GM18867 (cell line): ENCODE measurements around the gene POMGNT1.

Experiments used
- ATAC-seq: cut with Tn5 transposase; IDR thresholded peaks from one replicate; pipeline ENCODE4 v1.9.1; 2021; ENCODE audit warnings: mild to moderate bottlenecking, moderate library complexity; ENCODE audit not compliant: unreplicated experiment

The POMGNT1 gene

DNA sequence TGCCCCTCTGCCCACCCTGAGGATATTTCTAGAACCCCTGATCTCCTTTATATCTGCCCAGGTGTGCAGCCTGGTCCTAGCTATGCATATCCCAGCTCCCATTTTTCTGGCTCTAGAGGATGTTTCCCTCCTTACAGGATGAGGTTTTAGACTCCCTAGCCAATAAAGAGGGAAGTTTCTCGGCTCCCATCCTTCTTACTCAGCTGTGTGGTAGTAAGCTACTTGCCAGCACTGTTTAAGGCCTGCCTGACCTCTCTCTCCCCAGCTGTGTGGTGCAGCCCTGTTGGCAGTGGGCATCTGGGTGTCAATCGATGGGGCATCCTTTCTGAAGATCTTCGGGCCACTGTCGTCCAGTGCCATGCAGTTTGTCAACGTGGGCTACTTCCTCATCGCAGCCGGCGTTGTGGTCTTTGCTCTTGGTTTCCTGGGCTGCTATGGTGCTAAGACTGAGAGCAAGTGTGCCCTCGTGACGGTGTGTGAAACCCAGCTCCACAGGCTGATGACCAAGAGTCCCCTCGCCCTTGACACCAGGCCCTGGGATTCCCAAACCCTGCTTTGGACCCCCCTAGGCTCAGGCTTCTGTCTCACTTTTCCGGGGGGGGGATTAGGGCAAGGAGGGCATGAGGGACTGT lies 14.2 kb downstream of the POMGNT1 start:
- peak; percentile 47 for ATAC-seq

DNA sequence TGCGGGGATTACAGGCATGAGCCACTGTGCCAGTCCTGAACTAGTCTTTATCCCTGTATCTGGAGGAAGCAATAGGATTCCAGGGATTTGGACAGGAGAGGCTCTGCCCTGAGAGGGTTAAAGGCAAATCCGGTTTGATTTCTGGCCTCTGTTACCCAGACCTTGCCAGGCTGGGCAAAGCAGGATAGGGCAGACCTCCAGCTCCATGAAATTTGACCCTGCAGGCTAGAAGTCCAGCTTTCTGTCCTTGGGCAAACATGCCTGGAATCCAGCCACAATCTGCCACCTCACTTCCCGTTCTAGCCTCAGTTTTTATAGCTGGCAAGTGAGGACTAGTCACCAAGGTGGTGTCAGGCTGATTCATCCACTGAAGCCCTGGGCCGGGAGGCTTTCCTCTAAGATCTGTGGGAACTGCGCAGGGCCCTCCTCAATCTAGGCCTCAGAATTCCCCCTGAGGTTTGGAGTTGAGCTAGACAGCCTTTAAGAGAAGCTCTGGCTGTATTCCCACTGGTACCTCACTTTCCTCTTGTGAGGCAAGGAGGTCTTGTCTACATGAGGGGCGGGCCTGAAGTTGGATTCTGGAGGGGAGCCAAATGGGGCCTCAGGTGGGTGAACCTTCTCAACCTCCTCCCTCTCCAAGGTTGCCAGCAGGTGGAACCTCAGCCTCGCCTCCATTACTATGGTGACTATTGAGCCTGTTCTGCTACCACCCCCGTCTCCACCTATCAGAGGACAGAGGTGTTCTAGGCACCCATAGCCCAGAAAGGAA lies 15.0 kb downstream of the POMGNT1 start:
- ATAC-seq, result no peak

DNA sequence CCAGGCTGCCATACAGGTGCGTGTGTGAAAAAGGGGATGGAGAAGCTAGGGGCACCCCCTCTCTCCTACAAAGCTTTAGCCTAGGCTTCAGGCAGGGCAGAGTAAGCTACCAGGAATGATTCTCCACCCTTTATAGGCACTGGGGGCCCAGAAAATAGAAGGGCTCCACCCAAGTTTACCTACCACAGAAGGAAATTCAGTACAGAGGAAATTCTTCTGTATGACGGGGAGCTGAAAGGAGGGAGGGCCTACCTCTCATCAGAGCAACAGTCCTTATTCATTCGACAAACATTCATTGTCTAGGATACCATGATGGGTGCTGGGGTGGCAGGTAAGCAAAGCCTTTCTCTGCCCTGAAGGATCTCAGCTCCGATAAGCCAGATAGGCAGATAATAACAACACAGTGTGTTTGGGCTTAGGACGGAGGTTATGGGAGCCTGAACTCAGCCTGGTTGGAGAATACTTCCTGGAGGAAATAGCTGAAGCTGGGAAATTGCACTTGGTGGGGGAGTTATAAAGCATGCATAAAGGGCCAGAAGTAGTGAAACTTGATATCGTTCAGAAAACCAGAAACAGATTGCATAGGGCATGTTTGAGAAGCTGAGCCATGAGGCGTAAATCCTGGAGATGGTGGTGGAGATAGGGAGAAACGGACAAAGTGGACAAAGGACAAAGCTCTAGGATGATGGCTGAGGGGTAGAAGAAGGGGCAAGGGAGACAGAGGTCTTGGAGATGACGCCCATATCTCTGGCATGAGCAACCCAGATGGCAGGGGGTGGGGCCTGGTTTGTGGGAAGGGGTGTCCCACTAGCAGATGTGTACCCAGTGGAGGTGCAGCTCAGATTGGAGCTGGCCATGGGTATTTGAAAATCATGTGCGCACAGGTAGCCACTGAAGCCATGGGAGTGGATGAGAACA lies 16.6 kb downstream of the POMGNT1 start:
- no peak for ATAC-seq

DNA sequence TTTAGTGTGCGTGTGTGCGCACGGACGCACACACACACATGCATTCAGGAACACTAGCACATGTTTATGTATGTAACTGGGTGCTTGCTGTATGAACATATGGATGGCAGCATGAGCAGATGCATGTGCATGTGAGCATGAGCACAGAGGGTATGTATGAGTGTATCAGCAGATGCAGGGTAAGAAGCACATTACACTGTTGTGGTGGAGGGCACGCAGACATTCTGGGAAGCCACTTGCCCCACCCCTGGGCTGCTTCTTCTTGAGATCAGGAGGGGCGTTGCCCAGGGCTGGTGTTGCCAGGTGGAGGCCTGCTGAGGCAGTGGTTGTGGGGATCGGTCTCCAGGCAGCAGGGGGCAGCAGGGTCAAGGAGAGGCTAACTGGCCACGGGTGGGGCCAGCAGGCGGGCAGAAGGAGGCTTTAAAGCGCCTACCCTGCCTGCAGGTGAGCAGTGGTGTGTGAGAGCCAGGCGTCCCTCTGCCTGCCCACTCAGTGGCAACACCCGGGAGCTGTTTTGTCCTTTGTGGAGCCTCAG lies 18.1 kb downstream of the POMGNT1 start:
- ATAC-seq, result no peak

DNA sequence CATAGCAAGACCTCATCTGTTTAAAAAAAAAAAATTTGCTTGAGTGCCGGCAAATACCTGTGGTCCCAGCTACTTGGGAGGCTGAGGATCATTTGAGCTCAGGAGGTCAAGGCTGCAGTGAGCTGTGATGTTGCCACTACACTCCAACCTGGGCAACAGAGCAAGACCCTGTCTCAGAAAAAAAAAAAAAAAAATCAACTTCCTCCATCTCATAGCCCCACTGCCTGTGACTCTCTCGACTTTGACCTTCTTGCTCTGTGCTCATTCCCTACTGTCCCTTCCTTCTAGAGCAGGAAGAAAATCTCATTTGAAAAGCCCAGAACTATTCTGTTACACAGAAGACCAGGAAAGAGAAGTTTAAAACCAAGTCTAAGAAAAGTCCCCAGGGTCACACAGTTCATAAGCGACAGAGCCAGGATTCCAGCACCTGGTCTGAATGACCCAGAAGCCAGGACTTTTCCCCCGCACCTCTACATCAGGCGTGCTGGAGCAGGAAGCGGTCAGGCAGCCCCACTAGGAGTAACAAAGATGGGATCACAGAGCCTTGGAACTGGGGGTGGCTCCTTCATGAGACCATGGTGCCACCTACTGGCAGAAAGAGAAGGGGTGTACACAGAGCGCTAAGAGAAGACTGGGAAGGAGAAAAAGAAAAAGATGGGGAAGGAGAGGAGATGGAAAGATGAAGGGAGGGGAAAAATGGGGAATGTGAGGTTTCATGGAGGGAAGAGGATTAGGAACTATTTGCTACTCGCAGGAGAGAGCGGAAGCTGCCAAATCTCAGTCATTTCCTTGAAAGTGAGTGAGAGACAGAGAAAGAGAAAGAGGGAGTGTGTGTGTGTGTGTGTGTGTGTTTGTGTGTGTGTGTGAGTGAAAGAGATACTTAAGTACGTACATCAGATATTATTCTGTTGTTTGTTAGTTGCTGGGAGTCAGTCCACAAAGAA lies 18.8 kb downstream of the POMGNT1 start:
- peak; percentile 41 for ATAC-seq

DNA sequence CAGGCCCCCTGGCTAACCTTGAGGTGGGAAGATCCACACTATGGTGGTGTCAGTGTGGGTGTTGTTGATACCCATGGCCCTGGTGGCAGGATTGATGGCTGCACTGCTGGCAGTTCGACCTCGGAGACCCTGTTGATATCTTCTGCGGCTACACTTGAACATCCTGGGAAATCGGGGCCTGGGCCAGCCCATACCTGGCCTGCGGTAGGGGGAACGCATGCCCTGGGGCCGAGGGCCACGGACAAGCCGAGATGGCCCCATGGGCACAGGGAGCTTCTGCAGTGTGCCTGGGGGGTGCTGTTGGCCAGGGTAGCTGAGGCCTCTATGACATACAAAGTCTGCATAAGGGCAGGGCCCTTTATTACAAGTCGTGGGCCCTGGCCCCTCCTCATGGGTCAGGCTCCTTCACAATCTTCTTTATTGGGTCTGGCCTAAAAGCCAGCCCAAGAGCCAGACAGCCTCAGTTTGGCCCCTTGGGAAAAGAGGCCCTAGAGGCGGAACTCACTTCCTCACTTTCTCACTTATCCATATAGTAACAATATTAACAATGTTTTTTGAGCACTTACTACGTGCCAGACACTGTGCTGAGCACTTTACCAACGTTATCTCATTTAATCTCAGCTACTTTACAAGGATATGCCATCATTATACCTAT lies 21.9 kb downstream of the POMGNT1 start, which contains the start of gene P3R3URF:
P3R3URF (minus strand) TSS at position 278 of the 655 bp plus-strand sequence; CDS start at position 261, 17 bp downstream.
- ATAC-seq, result no peak

DNA sequence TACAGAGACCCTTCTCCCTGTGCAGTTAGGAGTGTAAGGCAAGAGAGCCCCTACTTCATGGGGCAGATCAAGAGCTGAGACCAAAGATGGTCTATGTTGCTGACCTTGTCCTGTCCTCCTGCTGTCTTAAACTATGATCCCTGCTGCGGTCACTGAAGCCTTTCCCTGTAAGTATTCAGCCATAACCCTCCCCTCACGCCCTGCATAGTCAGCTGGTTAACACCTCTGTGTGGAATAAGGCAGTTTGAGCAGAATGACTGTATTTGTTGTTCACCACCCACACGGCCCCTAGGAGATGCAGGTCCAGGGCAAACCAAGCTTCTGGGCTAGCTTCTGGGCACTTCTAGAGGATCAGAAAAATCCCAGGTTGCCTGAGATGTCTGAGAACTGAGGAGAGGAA lies 23.0 kb downstream of the POMGNT1 start:
- ATAC-seq, result no peak

DNA sequence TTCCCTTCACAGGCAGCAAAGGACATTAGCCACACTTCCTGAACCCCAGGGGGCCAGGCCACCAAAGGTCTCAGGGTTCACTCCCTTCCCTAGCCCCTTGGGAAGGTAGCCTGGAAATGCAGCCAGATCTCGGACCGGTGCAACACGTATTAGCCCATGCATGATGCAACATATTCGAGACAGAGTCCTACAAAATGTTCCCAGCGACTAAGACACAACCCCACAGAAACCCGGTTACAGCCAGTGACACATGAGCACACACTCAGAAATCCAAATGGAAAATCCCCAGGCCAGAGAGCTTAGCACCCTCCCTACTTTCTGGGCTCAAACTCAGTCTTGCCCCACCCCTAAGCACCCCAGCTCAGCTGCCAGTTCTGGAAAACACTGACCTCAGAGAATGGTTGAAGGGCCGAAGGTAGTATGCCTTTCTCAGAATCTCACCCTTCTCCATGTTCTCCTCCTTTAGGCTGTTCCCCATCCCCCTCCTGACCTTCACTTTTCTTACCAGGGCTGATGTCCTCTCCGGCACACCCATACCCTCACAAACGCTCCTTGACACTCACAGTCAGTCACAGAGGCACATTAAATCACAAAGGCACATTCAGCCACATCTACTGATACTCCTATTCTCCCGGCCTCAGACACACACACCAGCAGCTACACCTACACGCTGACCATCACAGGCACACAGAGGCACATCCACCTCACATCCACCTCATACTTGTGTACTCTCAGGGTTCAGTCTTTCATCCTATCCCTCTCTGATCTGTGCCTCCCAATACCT lies 23.6 kb downstream of the POMGNT1 start, which contains the start of gene TSPAN1:
TSPAN1 (plus strand) TSS at position 640 of the 784 bp plus-strand sequence. CDS start 6,021 bp downstream, outside the sequence.
- no peak for ATAC-seq

DNA sequence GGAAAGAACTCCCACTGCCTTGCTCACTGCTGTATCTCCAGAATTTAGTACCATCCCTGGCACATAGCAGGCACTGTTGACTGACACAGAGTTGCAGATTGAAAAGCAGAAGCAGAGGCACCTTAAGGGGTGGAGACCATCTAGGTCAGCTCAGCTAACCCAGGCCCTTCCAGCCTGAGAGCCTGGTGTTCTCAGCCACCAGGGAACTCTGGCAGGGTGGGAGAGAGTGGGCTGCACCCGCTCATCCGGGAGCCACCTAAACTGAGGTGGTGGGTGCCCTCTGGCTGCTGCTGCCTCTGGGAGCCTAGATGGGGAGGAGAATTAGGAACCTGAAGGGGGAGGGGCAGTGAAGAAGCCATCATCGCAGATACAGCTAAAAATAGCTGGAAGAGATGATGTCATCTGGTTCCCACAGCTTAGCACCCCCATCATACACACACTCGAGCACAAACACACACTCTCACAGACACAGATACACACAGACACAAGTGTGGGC lies 24.8 kb downstream of the POMGNT1 start:
- no peak for ATAC-seq

DNA sequence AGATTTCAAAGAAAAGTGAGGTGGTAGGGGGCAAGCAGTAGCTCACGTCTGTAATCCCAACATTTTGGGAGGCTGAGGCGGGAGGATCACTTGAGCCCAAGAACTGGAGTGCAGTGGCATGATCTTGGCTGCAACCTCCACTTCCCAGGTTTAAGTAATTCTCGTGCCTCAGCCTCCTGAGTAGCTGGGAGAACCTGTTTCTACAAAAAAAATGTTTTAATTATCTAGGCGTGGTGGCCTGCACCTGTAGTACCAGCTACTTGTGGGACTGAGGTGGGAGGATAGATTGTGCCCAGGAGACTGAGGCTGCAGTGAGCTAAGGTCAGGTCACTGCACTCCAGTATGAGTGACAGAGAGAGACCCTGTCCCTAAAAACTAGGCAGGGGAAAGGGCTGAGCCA lies 25.9 kb downstream of the POMGNT1 start:
- ATAC-seq, result no peak

DNA sequence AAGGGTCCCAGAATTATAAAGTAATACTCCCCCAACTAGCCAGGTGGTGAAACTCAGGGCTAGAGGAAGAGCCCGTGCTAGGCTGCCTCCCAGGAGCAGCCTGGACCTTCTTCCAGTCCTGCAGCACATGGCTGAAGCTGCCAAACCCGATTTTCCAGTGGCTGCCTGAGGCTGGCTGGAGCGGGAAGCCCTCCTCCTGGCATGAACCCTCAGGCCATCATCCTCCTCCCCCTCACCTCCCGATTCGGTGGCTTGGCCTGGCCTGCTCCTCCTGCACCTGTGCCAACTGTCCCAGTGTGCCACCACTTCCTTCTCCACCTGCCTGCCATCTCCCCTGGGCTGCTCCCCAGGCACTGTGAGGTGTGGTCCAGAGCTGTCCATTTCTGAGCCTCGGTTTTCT lies 26.4 kb downstream of the POMGNT1 start:
- no peak for ATAC-seq

DNA sequence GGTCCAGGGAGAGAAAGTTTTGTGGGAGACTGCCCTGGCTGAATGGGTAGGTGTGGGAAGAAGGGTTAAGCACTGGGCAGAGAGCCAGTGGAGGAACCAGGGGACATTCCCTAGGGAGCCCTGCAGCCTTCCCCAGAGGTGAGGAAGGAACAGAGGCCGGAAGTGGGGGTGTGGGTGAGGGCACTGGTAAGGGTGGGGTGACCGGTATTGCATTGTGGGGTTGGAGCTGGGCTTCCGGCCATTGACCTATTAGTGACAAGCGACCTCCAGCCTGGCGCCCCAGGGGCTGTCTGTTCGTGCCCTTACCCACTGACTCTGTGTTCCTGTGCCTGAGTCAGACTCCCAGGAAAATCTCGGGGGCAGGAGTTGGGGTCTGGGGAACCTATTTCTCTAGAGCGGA lies 26.9 kb downstream of the POMGNT1 start:
- ATAC-seq, result no peak

DNA sequence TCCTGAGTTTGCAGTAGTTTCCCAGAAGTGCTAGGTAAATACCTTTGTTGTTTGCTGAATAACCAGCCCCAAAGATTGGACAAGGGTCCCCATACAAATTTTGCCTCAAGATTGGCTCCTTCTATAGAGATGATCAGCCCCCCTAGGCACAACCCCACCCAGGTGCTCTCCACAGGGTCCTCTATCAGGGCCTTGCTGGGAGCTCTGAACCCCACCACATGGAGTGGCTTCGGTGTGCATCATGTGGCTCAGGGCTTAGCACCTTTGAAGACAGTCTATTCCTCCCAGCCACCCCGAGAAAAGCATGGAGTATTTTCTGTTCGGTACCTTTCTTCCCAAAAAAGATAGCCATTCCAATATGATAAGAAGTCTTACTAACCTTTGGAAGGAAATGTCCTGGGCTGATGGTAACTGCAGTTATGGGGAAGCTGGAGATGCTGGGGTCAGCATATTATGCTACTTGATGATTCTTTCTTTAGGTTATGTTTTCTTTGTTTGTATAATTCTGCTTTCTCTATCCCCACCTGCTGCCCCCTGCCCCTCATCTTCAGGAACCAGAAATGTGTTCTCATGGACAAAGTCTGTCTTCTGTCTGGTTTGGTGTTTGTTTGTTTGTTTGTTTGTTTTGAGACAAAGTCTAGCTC lies 28.3 kb downstream of the POMGNT1 start:
- ATAC-seq, result no peak

DNA sequence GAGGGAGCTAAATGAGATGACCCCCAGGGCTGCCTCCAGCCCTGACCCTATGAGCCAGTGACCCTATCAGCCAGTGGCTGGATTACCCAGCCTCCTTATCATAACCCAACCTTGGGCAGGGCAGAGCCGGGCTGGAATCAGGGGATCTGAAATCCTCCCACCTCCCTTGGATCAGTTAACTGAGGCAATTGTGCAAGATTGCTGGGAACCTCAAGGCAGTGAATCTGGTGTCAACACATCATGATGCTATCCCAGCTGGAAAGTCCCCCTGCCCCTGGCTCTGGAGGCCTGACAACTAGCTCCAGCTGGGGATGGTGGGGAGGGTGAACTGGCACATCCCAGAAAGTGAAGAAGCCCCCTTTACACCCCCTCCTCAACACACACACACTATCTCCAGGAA lies 29.8 kb downstream of the POMGNT1 start:
- ATAC-seq, result no peak

DNA sequence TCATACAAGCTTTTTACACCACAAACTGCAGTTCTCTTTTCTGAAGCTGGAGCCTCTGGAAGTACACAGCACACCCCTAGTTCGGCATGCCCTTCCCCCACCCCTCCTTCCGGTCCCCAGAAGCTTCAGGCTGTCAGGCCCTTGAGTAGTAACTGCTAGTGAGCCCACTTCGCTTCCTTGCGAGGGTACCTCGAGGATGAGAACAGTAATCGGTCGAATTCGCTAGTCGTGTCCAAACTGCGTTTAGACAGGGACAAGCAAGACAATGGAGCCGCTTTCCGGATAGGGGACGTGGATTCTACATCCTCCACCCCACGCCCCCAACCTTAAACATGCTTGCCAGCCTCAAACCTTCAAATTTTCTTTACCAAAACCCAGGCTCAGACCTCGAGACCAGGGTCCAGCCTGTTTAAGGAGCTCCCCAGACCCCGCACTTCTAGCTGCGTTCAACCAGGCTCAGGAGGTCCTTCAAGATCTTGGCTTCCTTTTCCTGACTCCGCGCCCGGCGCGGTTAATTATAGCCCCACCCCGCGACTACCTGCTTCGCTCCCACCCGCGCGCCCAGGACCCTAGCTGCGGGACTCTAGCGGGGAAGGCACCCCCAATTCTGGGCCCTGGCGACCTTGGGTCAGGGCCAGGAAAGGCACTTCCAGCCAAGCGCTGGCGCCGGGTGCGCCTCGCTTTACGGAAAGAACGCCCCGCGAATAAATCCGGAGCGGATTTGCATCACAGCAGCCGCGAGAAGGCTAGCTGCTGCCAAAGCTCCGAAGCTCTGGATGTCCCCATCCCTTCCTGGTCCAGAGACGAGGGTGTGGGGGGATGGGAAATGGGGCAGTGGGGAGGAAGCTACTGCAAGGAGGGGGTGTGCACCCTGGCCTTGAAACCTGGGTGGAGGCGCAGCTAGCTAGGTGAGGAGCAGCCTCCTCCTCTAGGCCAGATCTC lies 31.4 kb downstream of the POMGNT1 start:
- no peak for ATAC-seq

DNA sequence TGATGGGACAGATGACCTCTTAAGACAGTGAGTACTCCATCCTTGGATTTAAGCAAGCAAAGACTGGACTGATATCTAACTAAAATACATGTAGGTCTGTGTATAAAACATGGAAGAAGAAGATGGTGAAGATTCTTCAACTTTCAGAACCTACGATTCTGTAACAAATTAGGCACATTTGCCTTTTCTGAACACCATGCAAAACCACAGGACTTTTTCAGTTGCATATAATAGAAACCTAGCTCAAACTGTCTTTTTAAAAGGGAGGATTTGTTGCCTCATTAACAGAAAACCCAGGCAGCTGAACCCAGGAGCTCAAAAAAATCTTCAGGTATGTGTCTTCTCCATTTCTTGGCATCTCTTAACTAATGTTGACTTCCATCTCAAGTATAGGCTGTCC lies 38.0 kb downstream of the POMGNT1 start:
- ATAC-seq, result no peak

DNA sequence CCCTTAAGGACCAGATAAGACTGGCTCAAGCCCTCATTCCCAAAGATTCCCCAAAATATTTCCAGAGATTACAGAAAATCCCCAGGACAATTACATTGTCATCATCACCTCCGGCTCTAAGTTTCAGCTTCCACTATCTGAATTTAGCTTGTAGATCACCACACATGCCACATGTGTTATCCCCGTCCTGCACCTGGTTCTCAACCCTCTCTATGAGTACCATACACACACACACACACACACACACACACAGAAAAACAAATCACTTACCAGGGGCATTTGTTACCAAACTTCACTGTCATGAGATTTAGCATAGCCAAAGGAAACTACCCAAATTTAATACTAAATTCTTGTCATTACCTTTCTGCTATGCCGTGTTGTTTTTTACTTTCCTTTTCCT lies 38.7 kb downstream of the POMGNT1 start:
- ATAC-seq, result peak; percentile 54
